K562 (cell line): Measurements from ENCODE around the gene CNTF. TPM values are rescaled to one million over a fixed set of nuclear protein-coding genes. Genes with fewer than 3 reads are reported as not detected.

Source experiments
- ARID4B ChIP-seq: sonication (generic); formaldehyde crosslinking; IDR thresholded peaks from 2 replicates; pipeline ENCODE4 v1.8.0; 2022; ENCODE audit warnings: mild to moderate bottlenecking, missing genetic modification reagents
- ARNT ChIP-seq, 2 experiments: fragments of 450-650 bp; IDR thresholded peaks; 2 replicates each; pipeline ENCODE4 v1.6.1; 2016; ENCODE audit warnings: mild to moderate bottlenecking in 1 of 2
- ATF3 ChIP-seq, 2 experiments: fragments of 450-650 bp in 1 of 2; sonication (generic) in 1 of 2; formaldehyde crosslinking in 1 of 2; IDR thresholded peaks in 1 of 2; conservative IDR thresholded peaks in 1 of 2; 2 replicates each; pipeline versions ENCODE4 v1.6.1 to v1.8.1; 2016 to 2023; ENCODE audit warnings: mild to moderate bottlenecking in 2 of 2, moderate library complexity in 2 of 2, inconsistent platforms in 1 of 2, missing genetic modification reagents in 1 of 2
- CBX3 ChIP-seq, 2 experiments: IDR thresholded peaks; 1 replicate in 1 of 2; 2 replicates in 1 of 2; pipeline ENCODE4 v1.6.1; 2012; ENCODE audit warnings: inconsistent platforms in 2 of 2, low read length in 2 of 2, borderline replicate concordance in 1 of 2, control low read depth in 1 of 2
- HCFC1 ChIP-seq: IDR thresholded peaks from 2 replicates; pipeline ENCODE4 v1.6.1; 2012; ENCODE audit warnings: low read depth, low read length, improper control_type of control experiment
- LCOR ChIP-seq: sonication (generic); formaldehyde crosslinking; IDR thresholded peaks from 2 replicates; pipeline ENCODE4 v1.8.0; 2022; ENCODE audit warnings: mild to moderate bottlenecking, missing genetic modification reagents
- MITF ChIP-seq: IDR thresholded peaks from 2 replicates; pipeline ENCODE4 v1.6.1; 2014; ENCODE audit warnings: antibody characterized with exemption
- MXI1 ChIP-seq: IDR thresholded peaks from 2 replicates; pipeline ENCODE4 v1.6.1; 2011; ENCODE audit warnings: low read depth, mild to moderate bottlenecking, improper control_type of control experiment, low read length
- PML ChIP-seq: IDR thresholded peaks from 2 replicates; pipeline ENCODE4 v1.6.1; 2012; ENCODE audit warnings: low read length, inconsistent platforms
- POLR2H ChIP-seq: IDR thresholded peaks from 2 replicates; pipeline ENCODE4 v1.6.1; 2016; ENCODE audit warnings: missing genetic modification characterization, low read depth, mild to moderate bottlenecking, control low read depth, missing compliant biosample characterization, moderate library complexity
- SIX5 ChIP-seq, 2 experiments: IDR thresholded peaks; 2 replicates each; pipeline ENCODE4 v1.6.1; 2011; ENCODE audit warnings: low read length in 2 of 2, borderline replicate concordance in 1 of 2, low read depth in 1 of 2, mild to moderate bottlenecking in 1 of 2, moderate library complexity in 1 of 2; ENCODE audit not compliant: insufficient read depth in 1 of 2
- TOE1 ChIP-seq, 2 experiments: fragments of 450-650 bp in 1 of 2; sonication (generic) in 1 of 2; formaldehyde crosslinking in 1 of 2; IDR thresholded peaks; 2 replicates each; pipeline versions ENCODE4 v1.7.1 to v1.8.0; 2016 to 2022; ENCODE audit warnings: borderline replicate concordance in 2 of 2, mild to moderate bottlenecking in 2 of 2, antibody characterized with exemption in 1 of 2, inconsistent platforms in 1 of 2, low read depth in 1 of 2, missing genetic modification reagents in 1 of 2, moderate library complexity in 1 of 2
- ZC3H11A ChIP-seq: IDR thresholded peaks from 2 replicates; pipeline ENCODE4 v1.6.1; 2012; ENCODE audit warnings: low read depth, low read length, improper control_type of control experiment
- ZFP91 ChIP-seq: sonication (generic); formaldehyde crosslinking; IDR thresholded peaks from 2 replicates; pipeline ENCODE4 v1.8.0; 2022; ENCODE audit warnings: mild to moderate bottlenecking, missing genetic modification reagents
- ZFPM2 ChIP-seq: fragments of 250-450 bp; sonication (Bioruptor Pico); IDR thresholded peaks from 2 replicates; pipeline ENCODE4 v1.5.1; 2022; ENCODE audit warnings: mild to moderate bottlenecking
- ZNF347 ChIP-seq: fragments of 450-650 bp; formaldehyde crosslinking; IDR thresholded peaks from 2 replicates; pipeline ENCODE4 v1.4.0; 2020; ENCODE audit warnings: low read depth, mild to moderate bottlenecking, moderate library complexity
- ZNF586 ChIP-seq: fragments of 450-650 bp; formaldehyde crosslinking; conservative IDR thresholded peaks from 2 replicates; pipeline ENCODE4 v1.4.0; 2020; ENCODE audit warnings: mild to moderate bottlenecking, moderate library complexity
- ZNF766 ChIP-seq: fragments of 200-800 bp; sonication (Bioruptor generic); conservative IDR thresholded peaks from 2 replicates; pipeline ENCODE4 v1.6.1; 2016; ENCODE audit warnings: missing genetic modification characterization, missing compliant biosample characterization
- polyA plus RNA-seq, 8 experiments: library from polyadenylated mRNA; depleted of rRNA in 4 of 8; stranded (reverse) in 5 of 8; unstranded in 3 of 8; fragments of >200 nt; fragmentation: Nextera tagmentation in 2 of 8; fragmentation: Illumina TruSeq in 1 of 8; extraction: Ambion mirVana in 2 of 8; extraction: Trizol in 1 of 8; gene quantifications; 2 replicates each; pipeline versions ENCODE4 v1.2.1 to v1.2.3, GENCODE V29; 2011 to 2014; ENCODE audit warnings: inconsistent platforms in 1 of 8, missing spikeins in 1 of 8
- total RNA-seq, 7 experiments: library from RNA; depleted of rRNA in 6 of 7; stranded (reverse); fragments of >200 nt in 6 of 7; fragmentation: Illumina TruSeq in 2 of 7; extraction: Trizol in 2 of 7; gene quantifications; 2 replicates each; pipeline versions ENCODE4 v1.2.1 to v1.2.3, GENCODE V29; 2011 to 2021; ENCODE audit warnings: low replicate concordance in 1 of 7

The CNTF gene
- total and polyA plus RNA-seq, 9 of the 15 experiments (the other 6 are each of a cell fraction or from before 2014, with no cell fraction given) = 0.17 to 5.0 (median 2.3) TPM

GRCh38 chr11:58578136-58578634 is 44.3 kb upstream of the CNTF start (continued):
- TF ChIP-seq ARID4B (CRISPR knock-in tag) (peak; percentile 50; the same call in 1 of the 2 replicates), ZFP91 (CRISPR knock-in tag) (peak; percentile 96), PML (peak; percentile 32), CBX3 (IDR thresholded peaks at IDR 0.05; ENCODE audit: borderline replicate concordance in 1 of 2, low read length in 2 of 2) (no peak), MXI1 (0 out of 2 replicates have a peak, but pooled peaks have one; percentile 29), MITF (no peak), SIX5 (IDR thresholded peaks at IDR 0.05; ENCODE audit: borderline replicate concordance in 1 of 2, insufficient read depth in 1 of 2, low read depth in 1 of 2, low read length in 2 of 2) (peak; percentile 71 to 83; a peak in 3 of 4 replicates), POLR2H (tag) (peak; percentile 73), TOE1 (IDR thresholded peaks at IDR 0.05; ENCODE audit: borderline replicate concordance) (peak; percentile 80; the same call in 1 of the 2 replicates), TOE1 (CRISPR knock-in tag; IDR thresholded peaks at IDR 0.05; ENCODE audit: borderline replicate concordance, low read depth) (no peak), HCFC1 (peak; percentile 96), ZNF586 (CRISPR knock-in tag) (no peak), LCOR (CRISPR knock-in tag) (0 out of 2 replicates have a peak, but pooled peaks have one; percentile 41), ZFPM2 (no peak), ZNF766 (CRISPR knock-in tag) (peak; percentile 38; the same call in 1 of the 2 replicates), ARNT (IDR thresholded peaks at IDR 0.05) (0 out of 4 replicates have a peak, but pooled peaks of 1 of the 2 experiments have one; percentile 24), ATF3 (IDR thresholded peaks at IDR 0.05) (peak; percentile 28; the same call in 1 of the 2 replicates), ATF3 (CRISPR knock-in tag; conservative IDR thresholded peaks at IDR 0.05) (peak; percentile 69), ZC3H11A (no peak), ZNF347 (no peak)
